GM19455 (cell line): ENCODE measurements around the gene HK2.
"Not testable (repeated sequence)": the region's sequence is repeated elsewhere in the genome, so short reads cannot be mapped to it uniquely, and the experiment has no call there.

Experiments
- ATAC-seq: cut with Tn5 transposase; IDR thresholded peaks from one replicate; pipeline ENCODE4 v1.9.1; 2021; ENCODE audit not compliant: unreplicated experiment

The HK2 gene

DNA sequence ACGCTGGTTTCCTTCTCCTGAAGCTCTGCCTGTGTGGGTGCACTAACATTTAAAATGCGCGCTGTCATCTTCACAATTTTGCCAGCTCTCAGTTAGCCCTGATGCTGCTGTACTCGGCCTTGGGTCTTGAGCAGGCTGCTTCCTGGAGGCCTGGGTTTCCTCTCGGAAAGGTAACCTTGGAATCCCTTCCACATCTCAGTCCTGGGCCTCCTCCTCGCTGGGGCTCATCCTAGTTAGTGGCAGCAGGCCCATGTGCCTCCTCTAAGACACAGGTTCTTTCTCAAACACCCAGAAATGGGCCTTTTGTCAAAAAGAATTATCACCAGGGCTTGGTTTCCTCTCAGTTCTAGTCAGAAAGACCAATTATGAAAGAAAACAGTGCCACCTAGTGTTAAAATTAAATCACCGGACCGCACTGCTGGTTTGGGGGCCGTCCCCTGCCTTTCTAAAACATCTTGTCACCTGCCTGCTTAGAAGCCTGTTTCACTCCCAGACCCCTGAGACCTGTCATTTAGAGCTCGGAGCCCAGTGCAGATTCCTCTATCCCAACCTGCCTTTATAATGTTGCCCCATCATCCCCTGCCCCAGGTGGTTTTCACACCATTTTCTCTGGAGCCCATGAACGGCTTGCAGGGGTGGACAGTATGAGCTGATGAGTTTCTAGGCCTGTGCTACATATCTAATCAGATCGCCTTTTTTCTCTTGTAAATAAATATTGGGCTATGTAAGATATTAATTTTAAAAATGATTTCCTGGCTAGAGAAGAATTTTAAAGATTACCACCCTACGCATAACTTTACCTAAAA is 42.4 kb downstream of the HK2 start:
- no peak for ATAC-seq

DNA sequence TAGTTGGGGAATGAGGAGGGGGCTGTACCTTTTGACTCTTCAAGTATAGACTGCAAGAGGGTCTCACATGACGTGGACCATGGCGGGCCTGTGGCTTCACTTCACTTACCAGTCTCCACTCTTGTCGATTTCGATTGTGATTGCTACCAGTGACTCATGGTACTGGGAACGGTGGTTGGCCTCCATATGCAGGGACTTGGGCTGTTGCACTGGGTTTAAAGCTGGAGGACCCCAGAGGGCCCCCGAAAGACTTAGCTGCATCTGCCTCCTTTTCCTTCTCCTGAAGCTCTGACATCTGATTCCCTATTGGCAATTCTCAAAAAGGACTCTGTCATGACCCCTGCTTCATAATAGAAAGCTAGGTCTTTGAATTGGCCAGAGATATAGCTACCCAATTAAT is 43.4 kb downstream of the HK2 start:
- no peak for ATAC-seq

DNA sequence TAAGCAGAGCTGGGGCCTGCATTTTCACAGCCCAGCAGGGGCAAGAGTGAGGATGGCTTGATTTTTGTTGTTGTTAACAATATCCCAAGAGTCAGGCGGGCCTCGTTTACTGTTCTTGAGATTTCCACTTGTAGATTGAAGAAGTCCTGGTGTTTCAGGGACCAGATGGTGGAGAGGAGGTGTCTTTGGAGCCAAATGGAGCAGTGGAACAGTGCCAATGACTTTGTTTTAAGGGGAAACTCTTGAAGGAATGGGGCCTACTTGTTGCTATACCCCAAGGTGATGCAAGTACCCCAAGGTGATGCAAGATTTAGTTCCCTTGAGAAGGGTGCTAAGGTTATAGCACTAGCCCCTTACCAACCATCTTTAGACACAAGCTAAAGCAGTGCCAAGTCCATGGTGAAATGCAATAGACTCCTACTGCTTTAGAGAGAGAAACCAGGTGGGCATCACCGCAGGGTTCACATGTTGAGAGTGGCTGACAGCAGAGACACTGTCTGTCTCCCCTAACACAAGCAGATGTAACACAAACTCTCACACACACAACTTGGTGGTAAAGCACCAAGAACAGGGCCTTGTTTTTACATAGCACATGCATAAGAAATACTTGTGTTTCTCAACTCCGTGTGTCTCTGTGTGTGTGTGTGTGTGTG is 44.0 kb downstream of the HK2 start:
- no peak for ATAC-seq

DNA sequence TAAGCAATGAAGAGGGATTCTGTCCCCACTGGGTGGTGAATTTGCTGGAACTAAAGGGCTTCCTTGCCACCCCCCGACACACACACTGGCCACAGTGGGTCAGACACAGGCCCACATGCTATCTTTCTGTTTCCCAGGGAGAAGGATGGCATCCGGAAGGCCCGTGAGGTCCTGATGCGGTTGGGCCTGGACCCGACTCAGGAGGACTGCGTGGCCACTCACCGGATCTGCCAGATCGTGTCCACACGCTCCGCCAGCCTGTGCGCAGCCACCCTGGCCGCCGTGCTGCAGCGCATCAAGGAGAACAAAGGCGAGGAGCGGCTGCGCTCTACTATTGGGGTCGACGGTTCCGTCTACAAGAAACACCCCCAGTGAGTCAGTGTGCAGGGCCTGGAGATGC is 44.6 kb downstream of the HK2 start:
- no peak for ATAC-seq

DNA sequence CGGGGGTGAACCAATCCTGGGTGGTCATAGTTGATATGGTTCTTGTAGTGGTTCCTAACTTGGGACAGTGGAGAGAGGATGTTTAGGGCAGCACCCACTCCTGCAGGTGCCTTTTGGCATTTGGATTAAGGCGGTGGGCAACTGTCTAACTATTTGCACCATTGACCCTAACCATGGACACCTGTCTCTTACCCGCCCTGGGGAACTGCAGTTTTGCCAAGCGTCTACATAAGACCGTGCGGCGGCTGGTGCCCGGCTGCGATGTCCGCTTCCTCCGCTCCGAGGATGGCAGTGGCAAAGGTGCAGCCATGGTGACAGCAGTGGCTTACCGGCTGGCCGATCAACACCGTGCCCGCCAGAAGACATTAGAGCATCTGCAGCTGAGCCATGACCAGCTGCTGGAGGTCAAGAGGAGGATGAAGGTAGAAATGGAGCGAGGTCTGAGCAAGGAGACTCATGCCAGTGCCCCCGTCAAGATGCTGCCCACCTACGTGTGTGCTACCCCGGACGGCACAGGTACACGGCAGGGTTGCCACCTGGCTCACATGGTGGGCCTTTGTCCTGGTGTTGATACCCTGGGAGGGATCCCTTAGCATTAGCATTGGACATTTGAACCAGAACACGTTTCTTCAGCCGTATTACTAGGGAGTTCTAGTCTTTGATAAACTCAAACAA is 46.3 kb downstream of the HK2 start:
- ATAC-seq, result no peak

DNA sequence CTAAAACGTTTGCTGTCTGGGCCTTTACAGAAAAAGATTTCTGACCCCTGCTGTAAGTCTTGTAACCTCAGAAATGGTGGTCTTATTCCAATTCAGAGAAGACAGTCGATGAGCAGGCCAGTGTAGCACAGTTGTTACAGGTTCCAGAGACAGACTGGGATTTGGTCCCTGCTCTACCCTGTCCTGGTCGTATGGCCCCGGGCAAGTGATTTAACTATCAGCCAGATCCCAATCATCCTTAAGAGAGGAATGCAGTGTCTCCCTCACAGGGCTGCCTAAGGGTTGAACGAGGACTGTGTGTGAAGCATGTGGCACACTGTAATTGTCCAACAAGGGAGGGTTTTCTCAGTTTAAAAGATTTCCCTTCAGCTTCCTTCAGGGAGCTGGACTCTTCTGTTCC is 47.2 kb downstream of the HK2 start:
- ATAC-seq, result no peak

DNA sequence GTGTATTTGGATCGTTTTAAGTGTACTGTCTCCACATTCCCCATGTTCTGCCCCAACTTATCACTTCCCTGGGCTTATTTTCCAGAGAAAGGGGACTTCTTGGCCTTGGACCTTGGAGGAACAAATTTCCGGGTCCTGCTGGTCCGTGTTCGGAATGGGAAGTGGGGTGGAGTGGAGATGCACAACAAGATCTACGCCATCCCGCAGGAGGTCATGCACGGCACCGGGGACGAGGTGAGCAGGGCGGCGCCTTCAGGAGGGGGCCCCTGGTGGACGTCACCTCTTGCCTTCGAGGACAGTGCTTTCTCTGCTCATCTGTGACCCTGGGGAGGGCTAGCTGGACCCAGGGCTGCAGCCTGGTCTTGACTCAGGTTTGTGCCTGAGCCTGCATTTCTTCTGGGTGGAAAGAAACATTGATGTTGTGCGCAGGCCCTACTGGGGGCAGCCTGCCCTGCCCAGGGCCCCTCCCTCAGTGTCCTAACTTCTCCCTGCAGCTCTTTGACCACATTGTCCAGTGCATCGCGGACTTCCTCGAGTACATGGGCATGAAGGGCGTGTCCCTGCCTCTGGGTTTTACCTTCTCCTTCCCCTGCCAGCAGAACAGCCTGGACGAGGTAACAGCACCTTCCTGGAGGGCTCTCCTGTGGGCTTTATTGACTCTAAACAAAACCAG is 47.8 kb downstream of the HK2 start:
- ATAC-seq, result no peak

DNA sequence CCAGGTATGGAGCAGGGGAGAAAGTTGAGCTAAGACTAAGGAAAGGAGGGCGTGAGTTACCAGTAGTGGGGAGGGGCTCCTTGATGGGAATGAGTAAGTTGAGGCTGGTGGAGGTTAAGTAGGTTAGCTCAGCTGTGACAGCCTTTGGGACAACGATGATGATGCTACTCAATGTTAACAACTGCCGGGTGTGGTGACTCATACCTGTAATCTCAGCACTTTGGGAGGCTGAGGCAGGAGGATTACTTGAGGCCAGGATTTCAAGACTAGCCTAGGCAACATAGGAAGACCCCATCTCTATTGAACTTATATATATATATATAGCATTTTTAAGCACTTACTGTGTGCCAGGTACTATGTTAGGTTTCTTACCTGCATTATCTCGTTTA is 48.4 kb downstream of the HK2 start:
- ATAC-seq, result no peak

DNA sequence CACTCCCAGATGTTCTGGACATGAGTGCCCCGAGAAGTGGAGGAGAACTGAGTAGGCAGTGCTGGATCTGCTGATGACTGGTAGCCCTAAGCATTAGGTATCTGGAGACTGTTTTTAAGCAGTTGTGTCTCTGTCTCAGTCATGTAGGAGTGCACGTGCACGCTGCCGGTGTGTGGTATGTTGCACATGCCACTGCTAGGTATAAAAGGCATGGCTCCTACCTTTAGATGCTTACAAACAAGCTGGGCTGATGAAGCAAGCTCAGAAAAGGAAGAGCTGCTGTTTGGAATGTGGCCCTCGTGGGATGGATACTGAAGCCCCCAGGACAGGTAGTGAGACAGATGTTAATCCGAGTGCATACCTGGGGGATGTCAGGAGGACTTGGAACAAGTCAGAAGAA is 49.1 kb downstream of the HK2 start:
- ATAC-seq, result no peak

DNA sequence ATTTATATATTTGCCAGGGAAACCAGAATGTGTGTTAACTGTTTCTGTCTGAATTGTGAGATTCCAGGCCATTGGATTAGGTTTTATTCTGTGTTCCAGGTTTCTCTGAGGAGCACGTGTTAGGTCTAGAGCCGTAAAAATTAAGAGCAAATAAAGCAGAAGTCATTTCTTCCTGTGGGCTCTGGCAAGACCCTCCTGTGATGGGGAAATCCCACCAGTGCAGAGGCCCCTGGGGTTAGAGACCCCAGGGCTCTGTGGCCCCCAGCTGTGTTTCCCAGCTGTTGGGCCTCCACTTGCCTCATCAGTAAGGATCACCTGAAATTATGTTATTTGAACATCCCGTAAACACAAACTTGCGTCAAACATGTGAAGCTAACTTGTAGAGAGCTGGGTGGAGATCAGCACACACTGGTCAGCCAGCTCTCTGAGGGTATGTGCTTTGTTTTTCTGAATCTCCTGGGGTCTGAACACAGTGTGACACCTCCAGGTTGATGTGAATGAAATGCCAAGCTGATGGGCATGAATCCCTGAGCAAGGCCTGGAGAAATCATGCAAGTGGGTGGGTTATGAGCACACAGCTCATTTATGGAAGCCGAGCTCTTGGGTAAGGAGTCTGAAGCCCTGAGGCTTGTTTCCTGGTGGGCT is 50.3 kb downstream of the HK2 start:
- ATAC-seq, result no peak

DNA sequence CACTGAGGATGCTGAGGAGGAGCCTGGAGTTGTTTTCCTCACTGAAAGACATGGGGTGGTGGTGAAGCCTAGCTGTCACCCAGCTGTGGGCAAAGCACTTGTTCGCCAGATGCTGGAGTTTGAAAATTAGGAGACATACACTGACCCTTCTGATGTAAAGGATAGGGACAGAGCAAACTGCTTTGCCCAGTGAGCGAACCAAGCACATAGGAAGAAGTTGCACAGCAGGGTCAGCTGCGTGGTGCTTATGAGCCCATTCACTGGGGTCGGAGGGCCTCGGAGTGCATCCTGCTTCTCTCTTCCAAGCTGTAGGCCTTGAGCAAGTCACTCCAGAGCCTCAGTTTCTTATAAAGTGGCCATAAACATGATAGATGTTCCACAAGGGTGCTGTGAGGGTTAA is 50.9 kb downstream of the HK2 start:
- no peak for ATAC-seq

DNA sequence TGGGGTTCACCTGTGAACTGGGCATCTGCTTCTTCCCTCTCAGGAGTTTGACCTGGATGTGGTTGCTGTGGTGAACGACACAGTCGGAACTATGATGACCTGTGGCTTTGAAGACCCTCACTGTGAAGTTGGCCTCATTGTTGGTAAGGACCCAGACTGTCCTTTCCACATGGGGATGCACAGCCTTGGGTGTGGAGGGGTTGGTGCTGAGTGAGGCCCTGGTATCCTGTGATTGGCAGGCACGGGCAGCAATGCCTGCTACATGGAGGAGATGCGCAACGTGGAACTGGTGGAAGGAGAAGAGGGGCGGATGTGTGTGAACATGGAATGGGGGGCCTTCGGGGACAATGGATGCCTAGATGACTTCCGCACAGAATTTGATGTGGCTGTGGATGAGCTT is 52.3 kb downstream of the HK2 start:
- ATAC-seq, result no peak

DNA sequence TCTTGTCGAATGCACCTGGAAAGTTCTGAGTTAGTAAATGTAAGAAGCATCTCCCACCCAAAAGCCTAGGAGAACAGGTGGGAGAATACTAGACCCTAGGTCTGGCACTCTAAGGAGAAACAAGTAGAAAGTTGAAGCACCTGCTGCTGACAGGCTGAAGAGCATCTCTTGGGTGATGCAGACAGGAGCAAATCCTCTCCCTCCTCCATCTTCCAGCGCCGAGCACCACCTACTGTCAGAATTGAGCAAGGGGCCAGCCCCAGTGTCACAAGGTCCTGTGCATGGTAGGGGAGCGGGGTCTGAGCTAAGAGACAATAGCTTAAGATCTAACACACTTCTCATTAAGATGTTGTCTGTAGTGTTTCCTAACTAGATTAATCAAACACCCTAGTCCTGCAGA is 52.9 kb downstream of the HK2 start:
- no peak for ATAC-seq

DNA sequence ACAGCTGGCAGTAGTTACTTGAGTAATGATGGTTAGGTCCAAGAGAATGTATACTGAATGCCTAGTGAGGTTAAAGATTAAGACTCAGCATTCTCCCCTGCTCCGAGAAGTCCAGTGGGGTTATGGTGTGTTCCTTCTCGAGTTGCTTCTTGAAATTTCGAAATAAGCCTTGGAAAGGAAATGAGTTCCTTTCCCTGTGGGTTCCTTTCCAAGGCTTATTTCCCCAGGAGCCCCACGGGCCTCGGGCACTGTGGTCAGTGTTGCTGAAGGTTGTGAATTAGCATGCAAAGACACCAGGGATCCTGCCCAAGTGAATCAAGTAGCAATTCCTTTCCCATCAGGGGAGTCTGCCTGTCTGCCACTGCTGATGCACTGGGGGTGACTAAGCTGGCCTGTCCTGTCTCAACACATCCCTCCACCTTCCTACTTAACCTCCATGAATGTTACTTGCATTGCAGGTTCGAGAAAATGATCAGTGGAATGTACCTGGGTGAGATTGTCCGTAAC is 53.6 kb downstream of the HK2 start:
- no peak for ATAC-seq

DNA sequence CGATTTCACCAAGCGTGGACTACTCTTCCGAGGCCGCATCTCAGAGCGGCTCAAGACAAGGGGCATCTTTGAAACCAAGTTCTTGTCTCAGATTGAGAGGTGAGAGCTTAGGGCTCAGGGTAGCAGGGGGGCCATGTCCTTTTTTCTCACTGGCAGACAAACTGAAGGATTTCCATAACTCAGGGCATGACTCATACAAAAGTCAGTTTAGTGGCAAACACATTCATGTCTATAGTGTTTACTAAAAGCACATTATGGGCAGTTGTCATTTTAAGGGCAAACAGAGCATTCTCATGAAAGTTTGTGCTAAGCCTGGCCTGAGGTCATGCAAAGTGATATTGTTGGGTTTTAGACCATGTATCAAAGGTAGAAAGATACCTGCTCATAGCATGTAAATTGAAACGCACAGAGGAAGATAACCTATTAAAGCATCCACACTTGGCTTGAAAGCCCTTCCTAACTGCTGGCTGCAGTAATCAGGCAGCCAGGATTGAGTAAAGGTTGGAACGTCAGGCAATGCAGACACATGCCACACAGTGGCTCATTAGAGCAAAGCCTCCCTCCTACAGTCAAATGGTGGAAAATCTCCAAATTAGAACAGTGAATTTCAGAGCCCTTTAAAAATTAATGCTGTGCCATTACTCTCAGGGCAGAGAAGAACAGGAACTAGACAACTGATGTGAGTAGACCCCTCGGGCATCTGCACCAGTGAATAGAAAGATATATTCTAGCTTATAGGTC is 54.2 kb downstream of the HK2 start:
- ATAC-seq, result no peak

DNA sequence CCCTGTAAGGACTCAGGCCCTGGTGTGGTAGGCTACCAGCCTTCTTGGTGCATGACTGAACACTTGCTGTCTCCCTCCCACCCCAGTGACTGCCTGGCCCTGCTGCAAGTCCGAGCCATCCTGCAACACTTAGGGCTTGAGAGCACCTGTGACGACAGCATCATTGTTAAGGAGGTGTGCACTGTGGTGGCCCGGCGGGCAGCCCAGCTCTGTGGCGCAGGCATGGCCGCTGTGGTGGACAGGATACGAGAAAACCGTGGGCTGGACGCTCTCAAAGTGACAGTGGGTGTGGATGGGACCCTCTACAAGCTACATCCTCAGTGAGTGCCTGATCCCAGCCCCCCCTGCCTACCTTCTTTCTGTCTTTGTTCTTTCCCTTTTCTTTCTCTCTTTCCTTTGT is 55.2 kb downstream of the HK2 start:
- no peak for ATAC-seq

DNA sequence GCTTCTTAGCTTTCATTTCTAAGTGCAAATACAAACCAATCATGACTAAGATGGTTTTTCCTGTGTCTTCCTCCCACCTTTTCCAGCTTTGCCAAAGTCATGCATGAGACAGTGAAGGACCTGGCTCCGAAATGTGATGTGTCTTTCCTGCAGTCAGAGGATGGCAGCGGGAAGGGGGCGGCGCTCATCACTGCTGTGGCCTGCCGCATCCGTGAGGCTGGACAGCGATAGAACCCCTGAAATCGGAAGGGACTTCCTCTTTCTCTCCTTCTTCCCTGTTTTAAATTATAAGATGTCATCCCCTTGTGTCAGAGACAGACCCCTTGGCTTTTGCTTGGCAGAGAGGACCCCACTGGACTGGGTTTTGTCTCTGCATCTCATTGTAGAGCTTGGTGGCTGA is 56.8 kb downstream of the HK2 start:
- no peak for ATAC-seq

DNA sequence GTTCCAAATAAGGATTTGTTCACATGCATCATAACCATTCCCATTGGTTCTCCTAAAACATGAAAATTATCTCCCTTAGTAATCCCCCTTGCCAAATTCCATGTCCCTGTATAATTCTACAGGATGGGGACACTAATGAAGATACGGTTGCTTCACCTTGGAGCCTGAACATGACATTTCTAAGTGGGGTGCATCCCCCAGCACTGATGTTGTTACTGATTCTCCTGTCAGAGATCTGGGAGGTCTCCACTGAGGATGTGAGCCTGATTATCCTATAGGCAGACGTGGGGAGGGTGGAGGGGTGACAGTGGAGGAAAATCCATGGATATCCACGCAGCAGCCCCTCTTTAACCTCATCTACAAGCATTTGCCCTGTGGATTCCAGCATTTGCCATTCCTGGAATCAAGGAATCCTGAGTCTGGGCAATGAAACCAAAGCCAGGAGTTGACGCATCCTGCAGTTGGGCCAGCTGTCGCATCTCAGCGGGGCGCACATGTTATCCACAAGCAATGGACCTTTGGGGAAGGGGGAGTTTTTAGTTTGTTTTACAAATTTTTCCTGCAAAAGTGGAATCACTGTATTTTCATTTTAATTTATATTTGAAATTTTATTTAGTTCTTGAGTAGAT is 57.3 kb downstream of the HK2 start:
- no peak for ATAC-seq

DNA sequence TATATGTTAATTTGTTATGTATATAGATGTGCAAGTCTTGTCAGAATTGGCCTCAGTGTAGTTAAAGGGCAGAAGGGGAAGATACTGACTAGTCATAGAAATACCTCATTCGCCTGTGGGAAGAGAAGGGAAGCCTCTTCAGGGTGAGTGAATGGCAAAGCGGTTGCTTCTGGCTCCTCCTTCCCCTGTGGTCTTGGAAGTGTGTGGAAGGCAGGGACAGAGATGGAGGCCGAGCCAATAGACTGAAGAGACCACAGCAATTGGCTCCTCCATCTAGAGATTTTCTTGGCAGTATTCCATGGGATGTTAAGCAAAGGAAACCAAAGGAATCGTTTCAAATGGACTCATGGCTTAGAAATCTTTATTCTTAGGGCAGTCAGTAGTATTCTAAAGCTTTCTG is 57.9 kb downstream of the HK2 start:
- ATAC-seq, result not testable (repeated sequence)

DNA sequence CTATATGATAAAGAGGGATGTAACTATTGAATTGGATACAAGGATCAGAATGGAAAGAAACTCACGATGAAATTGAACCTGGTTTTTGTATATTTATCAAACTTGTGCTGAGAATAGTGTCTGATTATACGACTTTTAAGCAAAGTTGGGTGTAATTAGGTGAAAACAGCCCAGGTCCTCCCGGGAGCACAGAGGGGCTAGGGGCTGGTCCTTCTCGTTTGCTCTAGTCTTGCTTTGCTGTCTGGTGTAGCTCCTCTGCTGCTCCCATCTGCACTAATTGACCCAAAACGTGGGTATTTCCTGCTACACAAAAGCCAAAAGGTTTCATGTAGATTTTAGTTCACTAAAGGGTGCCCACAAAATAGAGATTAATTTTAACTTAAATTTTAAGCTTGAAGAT is 58.7 kb downstream of the HK2 start:
- ATAC-seq, result no peak
